BLaER1 (cell line): ENCODE results near the gene IDI1.

Experiments
- H3K27ac ChIP-seq: shearing (Covaris generic); formaldehyde crosslinking; 2 replicates; pipeline ENCODE4 v1.8.1; 2022
- H3K27me3 ChIP-seq: shearing (Covaris generic); formaldehyde crosslinking; 2 replicates; pipeline ENCODE4 v1.8.1; 2022
- H3K36me3 ChIP-seq: shearing (Covaris generic); formaldehyde crosslinking; 2 replicates; pipeline ENCODE4 v1.8.1; 2022
- H3K4me1 ChIP-seq: shearing (Covaris generic); formaldehyde crosslinking; 2 replicates; pipeline ENCODE4 v1.8.1; 2022
- H3K4me2 ChIP-seq: shearing (Covaris generic); formaldehyde crosslinking; 2 replicates; pipeline ENCODE4 v1.8.1; 2022
- H3K4me3 ChIP-seq: shearing (Covaris generic); formaldehyde crosslinking; 2 replicates; pipeline ENCODE4 v1.8.1; 2022
- H3K9ac ChIP-seq: shearing (Covaris generic); formaldehyde crosslinking; 2 replicates; pipeline ENCODE4 v1.8.1; 2022
- H3K9me3 ChIP-seq: shearing (Covaris generic); formaldehyde crosslinking; 2 replicates; pipeline ENCODE4 v1.8.1; 2022
- H4K20me1 ChIP-seq: shearing (Covaris generic); formaldehyde crosslinking; 2 replicates; pipeline ENCODE4 v1.8.1; 2022
- Cebpa-rat ChIP-seq: shearing (Covaris generic); IDR thresholded peaks from 2 replicates; pipeline ENCODE4 v1.8.1; 2022

IDI1 gene

DNA sequence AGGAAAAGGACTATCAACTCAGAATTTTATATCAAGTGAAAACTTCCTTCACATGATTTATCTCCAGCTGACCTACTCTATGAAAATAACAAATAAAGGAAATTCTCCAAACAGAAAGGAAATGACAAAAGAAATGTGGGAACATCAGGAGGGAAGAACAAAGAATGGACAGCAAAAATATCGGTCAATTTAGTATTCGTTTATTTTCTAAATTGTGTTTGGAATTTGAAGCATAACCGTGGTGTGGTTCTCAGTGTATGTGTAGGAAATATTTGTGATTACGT is 16.0 kb upstream of the IDI1 start:
- Histone ChIP-seq H3K4me2 (peak overlapping the region; percentile 91), H3K9ac (no peak overlapping the region; the same call in 1 of the 2 replicates), H3K4me1 (peaks cover 69% of the 10 kb centered on the region), H4K20me1 (peaks cover 21% of the 10 kb centered on the region; the same call in 1 of the 2 replicates), H3K27ac (peak overlapping the region; percentile 84; the same call in 1 of the 2 replicates), H3K27me3 (no peaks in the 10 kb centered on the region), H3K4me3 (no peak overlapping the region), H3K36me3 (peaks cover 9% of the 10 kb centered on the region; the same call in 1 of the 2 replicates), H3K9me3 (no peaks in the 10 kb centered on the region; the same call in 1 of the 2 replicates)
- no peak for TF ChIP-seq Cebpa-rat

DNA sequence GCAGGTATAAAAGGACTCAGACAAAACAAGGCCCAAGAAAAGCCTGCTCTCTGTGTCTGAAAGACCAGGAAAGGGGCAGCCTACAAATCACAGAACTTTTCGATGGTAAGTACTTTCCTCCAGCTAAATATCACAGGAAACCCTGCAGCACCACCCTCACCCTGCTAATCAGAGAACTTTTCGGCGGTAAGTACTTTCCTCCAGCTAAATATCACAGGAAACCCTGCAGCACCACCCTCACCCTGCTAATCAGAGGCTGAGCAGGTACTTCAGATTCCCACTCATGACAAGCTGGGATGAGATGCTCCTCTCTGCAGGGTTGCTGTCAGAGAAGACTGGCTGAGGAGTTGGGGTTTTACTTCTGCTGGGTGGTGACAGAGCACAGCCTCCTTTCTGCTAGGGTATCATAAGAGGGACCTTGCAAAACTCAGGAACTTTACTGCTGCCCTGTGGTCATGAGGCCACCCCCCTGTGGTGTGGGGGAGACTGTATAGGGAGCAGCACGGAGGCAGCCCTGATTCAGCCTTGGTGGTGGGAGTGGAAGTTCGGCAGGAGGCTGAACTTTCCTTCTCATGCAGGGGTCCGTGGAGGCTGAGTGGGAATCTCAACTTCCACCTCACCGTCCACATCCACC is 14.4 kb upstream of the IDI1 start:
- Histone ChIP-seq H3K4me1 (peaks cover 78% of the 10 kb centered on the region), H3K9ac (peak overlapping the region; percentile 71), H3K4me2 (peak overlapping the region; percentile 91)

DNA sequence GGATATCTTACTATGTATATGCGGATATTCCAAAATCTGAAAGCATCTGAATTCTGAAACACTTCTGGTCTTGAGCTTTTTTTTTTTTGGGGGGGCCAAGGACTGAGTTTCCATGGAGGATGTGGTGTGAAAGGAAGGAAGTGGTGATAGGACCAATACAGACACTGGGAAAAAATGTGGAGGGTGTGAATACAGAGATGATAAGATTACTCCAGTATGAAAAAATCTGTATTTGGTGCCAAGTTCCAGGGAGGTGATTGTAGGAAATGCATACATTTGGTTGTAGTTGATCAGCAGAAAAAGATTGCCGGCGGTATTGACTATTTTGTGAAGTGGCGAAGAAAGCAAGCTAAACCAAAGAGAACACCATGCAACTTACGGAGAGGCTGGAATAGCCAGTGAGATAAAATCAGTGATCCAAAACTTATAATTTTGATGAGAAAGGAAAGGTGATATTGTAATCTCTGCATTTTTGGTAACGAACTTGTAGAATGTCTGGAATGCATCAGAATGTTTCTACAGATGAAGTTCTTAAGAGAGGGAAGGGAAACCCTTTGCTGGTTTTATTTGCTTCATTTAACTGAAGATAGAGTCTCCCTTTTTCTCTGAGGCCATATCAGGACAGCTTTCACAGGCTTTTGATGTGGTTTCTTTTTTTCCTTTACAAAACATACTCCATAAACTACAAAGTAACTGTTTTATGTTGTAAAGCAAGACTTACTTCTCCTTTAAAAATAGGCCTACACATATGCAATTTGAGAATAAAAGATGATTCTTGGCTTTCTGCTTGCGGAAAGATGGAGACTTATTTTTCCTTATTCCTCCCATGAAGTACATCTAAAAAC is 13.2 kb upstream of the IDI1 start:
- Histone ChIP-seq H3K9me3 (no peaks in the 10 kb centered on the region; the same call in 1 of the 2 replicates), H3K27me3 (no peaks in the 10 kb centered on the region), H3K9ac (peak overlapping the region; percentile 71), H3K4me2 (peak overlapping the region; percentile 91), H4K20me1 (peaks cover 44% of the 10 kb centered on the region; the same call in 1 of the 2 replicates), H3K4me3 (peak overlapping the region; percentile 44), H3K27ac (peak overlapping the region; percentile 84), H3K4me1 (peaks cover 81% of the 10 kb centered on the region), H3K36me3 (peaks cover 8% of the 10 kb centered on the region; the same call in 1 of the 2 replicates)
- TF ChIP-seq Cebpa-rat: no peak

More for the DNA sequence above, 14.4 kb upstream of the IDI1 start:
- no peaks in the 10 kb centered on the region; the same call in 1 of the 2 replicates for H3K9me3 ChIP-seq
- H3K27me3 ChIP-seq: no peaks in the 10 kb centered on the region
- H3K27ac ChIP-seq: peak overlapping the region; percentile 84
- peaks cover 12% of the 10 kb centered on the region; the same call in 1 of the 2 replicates for H3K36me3 ChIP-seq
- peaks cover 36% of the 10 kb centered on the region; the same call in 1 of the 2 replicates for H4K20me1 ChIP-seq
- peak overlapping the region; percentile 44 for H3K4me3 ChIP-seq
- no peak for TF ChIP-seq Cebpa-rat

DNA sequence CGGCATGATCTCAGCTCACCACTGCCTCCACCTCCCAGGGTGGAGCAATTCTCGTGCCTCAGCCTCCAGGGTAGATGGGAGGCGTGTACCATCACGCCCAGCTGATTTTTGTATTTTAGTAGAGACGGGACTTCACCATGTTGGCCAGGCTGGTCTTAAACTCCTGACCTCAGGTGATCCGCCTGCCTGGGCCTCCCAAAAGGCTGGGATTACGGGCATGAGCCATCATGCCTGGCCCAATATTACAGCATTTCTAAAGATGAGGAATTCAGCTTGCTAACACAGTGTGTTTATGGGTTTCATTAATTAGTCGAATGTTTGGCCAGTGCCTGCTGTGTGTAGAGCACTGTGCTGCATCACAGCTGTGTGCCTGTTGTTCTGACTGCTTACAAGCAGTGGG is 11.0 kb upstream of the IDI1 start:
- H3K36me3 ChIP-seq: peaks cover 4% of the 10 kb centered on the region; the same call in 1 of the 2 replicates
- no peak overlapping the region for H3K4me3 ChIP-seq
- H3K27ac ChIP-seq: peak overlapping the region; percentile 29; the same call in 1 of the 2 replicates
- no peak for TF ChIP-seq Cebpa-rat
- peaks cover 52% of the 10 kb centered on the region for H4K20me1 ChIP-seq
- peak overlapping the region; percentile 91 for H3K4me2 ChIP-seq
- no peaks in the 10 kb centered on the region for H3K9me3 ChIP-seq
- H3K27me3 ChIP-seq: no peaks in the 10 kb centered on the region
- no peak overlapping the region for H3K9ac ChIP-seq
- H3K4me1 ChIP-seq: peaks cover 79% of the 10 kb centered on the region

DNA sequence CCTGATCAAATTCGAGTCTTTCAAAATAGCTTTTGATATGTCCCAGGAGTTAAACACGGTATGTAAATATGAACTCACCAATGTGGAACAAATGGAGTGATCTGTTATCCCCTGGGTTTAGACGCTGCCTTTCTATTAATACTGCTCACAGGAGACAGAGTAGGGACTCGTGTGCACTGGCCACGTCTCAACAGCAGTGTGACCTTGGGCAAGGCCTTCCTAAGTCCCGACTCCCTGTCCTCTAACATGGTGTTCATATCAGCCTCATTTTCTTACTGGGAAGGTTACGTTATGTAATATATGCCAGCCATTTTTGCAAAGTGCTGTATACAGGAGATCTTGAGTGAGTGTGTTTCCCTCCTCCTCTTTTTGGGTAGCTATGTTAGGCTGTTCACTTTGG is 9.1 kb upstream of the IDI1 start:
- Histone ChIP-seq H3K27me3 (no peaks in the 10 kb centered on the region), H3K9me3 (no peaks in the 10 kb centered on the region), H3K4me1 (peaks cover 75% of the 10 kb centered on the region), H3K27ac (peak overlapping the region; percentile 98), H4K20me1 (peaks cover 71% of the 10 kb centered on the region), H3K4me3 (peak overlapping the region; percentile 97), H3K36me3 (peaks cover 22% of the 10 kb centered on the region), H3K9ac (peak overlapping the region; percentile 96), H3K4me2 (peak overlapping the region; percentile 91)
- TF ChIP-seq Cebpa-rat: no peak

DNA sequence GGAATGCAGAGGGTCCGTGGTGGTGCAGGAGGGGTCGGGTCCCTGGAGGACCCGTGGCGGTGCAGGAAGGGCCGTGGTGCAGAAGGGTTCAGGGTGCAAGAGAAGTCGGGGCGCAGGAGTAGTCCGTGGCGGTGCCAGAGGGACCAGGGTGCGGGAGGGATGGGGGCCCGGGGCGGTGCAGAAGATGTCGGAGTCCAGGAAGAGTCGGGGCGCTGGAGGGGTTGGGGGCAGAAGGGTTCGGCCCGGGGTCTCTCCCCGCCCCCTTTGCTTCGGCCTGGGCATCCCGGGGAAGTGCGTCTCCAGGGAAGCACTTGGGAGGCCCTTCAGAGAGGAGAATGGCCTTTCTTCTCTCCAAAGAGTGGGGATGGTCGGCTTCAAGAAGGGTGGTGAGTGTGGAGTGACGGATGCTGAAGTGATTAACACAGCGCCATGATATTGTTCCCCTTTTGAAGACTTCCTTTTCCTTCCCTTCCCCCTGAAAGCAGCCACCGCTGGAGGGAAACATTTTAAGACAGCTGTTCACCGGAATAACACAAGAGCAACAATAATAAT is 8.3 kb upstream of the IDI1 start:
- Histone ChIP-seq H3K4me3 (peak overlapping the region; percentile 97), H3K4me1 (peaks cover 75% of the 10 kb centered on the region), H3K9me3 (no peaks in the 10 kb centered on the region), H3K27me3 (no peaks in the 10 kb centered on the region), H4K20me1 (peaks cover 71% of the 10 kb centered on the region), H3K9ac (peak overlapping the region; percentile 96), H3K27ac (peak overlapping the region; percentile 98), H3K36me3 (peaks cover 31% of the 10 kb centered on the region), H3K4me2 (peak overlapping the region; percentile 91)
- no peak for TF ChIP-seq Cebpa-rat

DNA sequence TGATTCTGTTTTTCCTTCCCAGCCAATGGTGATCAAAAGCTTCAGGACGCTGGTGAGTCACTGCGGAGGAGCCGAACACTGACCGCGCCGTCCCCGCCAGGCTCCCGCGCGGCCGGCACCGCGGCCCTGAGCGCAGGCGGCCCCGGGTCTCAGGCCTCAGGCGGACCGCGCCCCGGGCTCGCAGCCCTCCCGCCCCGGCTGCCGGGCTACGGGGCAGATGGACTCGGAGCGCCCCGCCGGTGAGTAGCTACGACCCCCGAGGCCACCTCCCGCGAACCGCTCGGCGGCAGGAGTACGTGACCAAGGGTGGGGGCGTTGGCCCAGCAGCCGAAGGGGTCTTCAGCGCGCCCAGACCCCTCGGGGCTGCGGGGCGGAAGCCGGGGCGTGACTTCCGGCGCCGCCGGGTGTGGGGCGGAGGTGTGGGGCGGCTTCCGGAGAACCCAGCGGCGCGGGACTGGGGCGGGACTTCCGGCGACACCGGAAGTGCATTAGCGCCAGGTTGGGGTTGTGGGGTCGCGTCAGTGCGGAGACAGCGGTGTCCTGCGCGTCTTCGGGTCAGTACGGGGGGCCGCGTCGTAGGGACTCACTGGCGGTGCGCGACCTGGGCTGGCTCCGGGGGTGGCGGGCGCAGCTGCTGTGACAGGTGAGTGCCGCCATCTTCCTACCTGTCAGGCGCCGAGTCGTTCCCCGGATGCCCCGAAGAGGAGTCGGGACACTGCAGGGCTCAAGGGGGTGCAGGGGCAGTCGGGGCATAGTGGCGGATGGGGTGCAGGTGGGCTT is 7.6 kb upstream of the IDI1 start, which contains the start of gene WDR37:
Gene WDR37 (plus strand): TSS at position 60 of the 780 bp plus-strand sequence. CDS start 15,771 bp downstream, outside the sequence.
- H4K20me1 ChIP-seq: peaks cover 70% of the 10 kb centered on the region
- H3K27ac ChIP-seq: peak within 1 kb of the TSS; percentile 98
- H3K27me3 ChIP-seq: no peaks in the 10 kb centered on the region
- H3K4me3 ChIP-seq: peak within 1 kb of the TSS; percentile 97
- H3K9me3 ChIP-seq: no peaks in the 10 kb centered on the region
- H3K4me2 ChIP-seq: peak within 1 kb of the TSS; percentile 91
- peaks cover 37% of the 10 kb centered on the region for H3K36me3 ChIP-seq
- peak within 1 kb of the TSS; percentile 96 for H3K9ac ChIP-seq
- TF ChIP-seq Cebpa-rat: no peak
- H3K4me1 ChIP-seq: peaks cover 75% of the 10 kb centered on the region

DNA sequence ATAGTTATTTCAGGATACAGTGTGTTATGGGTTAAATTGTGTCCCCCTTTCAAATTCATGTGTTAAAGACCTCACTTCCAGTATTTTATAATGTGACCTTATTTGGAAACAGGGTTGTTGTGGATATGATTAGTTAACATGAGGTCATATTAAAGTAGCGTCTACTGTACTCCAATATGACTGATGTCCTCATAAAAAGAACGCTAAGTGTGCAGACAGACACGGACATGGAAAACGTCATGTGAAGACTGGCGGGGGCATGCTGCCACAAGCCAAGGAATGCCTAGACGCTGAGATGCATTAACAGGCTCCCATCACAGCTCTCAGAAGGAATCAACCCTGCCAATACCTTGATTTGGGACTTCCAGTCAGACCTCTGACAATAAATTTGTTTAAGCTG is 5.8 kb upstream of the IDI1 start:
- H4K20me1 ChIP-seq: peaks cover 79% of the 10 kb centered on the region

DNA sequence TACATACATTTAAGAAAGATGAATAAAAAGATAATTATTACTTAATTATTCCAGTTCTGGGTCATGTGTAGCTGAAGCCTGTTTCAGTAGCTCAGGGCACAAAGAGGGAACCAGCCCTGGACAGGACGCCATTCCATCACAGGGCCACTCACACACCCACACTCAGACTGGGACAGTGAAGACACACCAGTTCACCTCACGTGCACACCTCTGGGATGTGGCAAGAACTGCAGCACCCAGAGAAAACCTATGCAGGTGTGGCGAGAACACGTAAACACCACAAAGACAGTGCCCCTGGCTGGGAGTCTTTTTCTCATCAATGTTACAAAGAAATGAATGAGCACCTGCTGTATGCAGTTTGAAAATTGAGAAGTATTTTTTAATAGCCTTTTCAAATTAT is 1.6 kb upstream of the IDI1 start:
- H3K36me3 ChIP-seq: peaks cover 42% of the 10 kb centered on the region
- H3K27me3 ChIP-seq: no peaks in the 10 kb centered on the region
- H3K4me3 ChIP-seq: peak overlapping the region; percentile 91
- peaks cover 65% of the 10 kb centered on the region for H3K4me1 ChIP-seq
- no peaks in the 10 kb centered on the region for H3K9me3 ChIP-seq
- TF ChIP-seq Cebpa-rat: no peak
- peaks cover 82% of the 10 kb centered on the region for H4K20me1 ChIP-seq
- H3K9ac ChIP-seq: peak overlapping the region; percentile 96
- peak overlapping the region; percentile 78 for H3K4me2 ChIP-seq
- H3K27ac ChIP-seq: peak overlapping the region; percentile 95; the same call in 1 of the 2 replicates

More for the DNA sequence above, 5.8 kb upstream of the IDI1 start:
- Histone ChIP-seq H3K27me3 (no peaks in the 10 kb centered on the region), H3K27ac (peak overlapping the region; percentile 35; the same call in 1 of the 2 replicates), H3K9me3 (no peaks in the 10 kb centered on the region), H3K36me3 (peaks cover 46% of the 10 kb centered on the region), H3K4me2 (peak overlapping the region; percentile 89), H3K9ac (peak overlapping the region; percentile 96; the same call in 1 of the 2 replicates), H3K4me3 (peak overlapping the region; percentile 97), H3K4me1 (peaks cover 72% of the 10 kb centered on the region)
- no peak for TF ChIP-seq Cebpa-rat
